Measurements from ENCODE around the gene NCAM2. TPM values are rescaled to one million over a fixed set of nuclear protein-coding genes. Genes with fewer than 3 reads are reported as not detected.

The NCAM2 gene
- total RNA-seq, 1 experiment from 2014 or later = not detected

DNA sequence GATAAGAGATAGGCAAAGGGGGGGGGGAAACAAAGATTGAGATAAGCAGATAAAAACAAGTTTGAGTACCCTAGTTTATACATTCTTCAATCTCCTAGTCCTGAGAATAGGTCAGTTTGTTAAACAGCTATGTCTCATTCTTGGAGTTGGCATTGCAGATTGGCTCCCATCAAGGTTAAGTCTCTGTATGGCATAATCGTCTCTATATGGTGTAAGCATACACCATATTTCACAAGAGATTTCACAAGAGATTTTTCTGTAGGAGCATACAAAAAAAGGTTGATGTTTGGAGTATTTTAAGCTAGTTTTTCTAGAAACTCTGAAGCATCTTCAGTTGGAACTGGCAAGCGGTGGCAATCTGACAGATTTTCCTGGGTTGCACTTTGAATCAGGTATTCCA, 35.8 kb downstream of the NCAM2 start:
- Histone ChIP-seq H3K4me2 (ENCODE audit: low read length) (no peak overlapping the region), H3K27me3 (ENCODE audit: insufficient read depth, low read length) (no peaks in the 10 kb centered on the region), H3K79me2 (ENCODE audit: insufficient read depth, low read length) (no peaks in the 10 kb centered on the region), H2AFZ (ENCODE audit: low read depth, low read length, poor library complexity, severe bottlenecking) (no peak overlapping the region), H3K27ac (ENCODE audit: low read depth, low read length) (no peak overlapping the region), H3K4me3 (replicated peaks in 1 of 2; ENCODE audit: low read depth in 1 of 2, low read length in 2 of 2) (no peak overlapping the region), H3K9me2 (ENCODE audit: insufficient read depth) (no peaks in the 10 kb centered on the region), H3K9me3 (ENCODE audit: control insufficient read depth in 1 of 2, insufficient read depth in 1 of 2, low read depth in 1 of 2, low read length in 2 of 2) (peaks cover 17 to 30% of the 10 kb centered on the region in 2 experiments; a peak in 2 of 4 replicates), H3K36me3 (ENCODE audit: control insufficient read depth in 1 of 2, insufficient read depth in 2 of 2, low read length in 2 of 2) (no peaks in the 10 kb centered on the region), H3K9ac (ENCODE audit: low read length) (no peak overlapping the region), H4K20me1 (ENCODE audit: insufficient read depth) (no peaks in the 10 kb centered on the region), H3K4me1 (ENCODE audit: control insufficient read depth in 1 of 2, insufficient read depth in 2 of 2, low read length in 2 of 2) (no peaks in the 10 kb centered on the region)
- BruUV-seq (replicated peaks) = no TSS peak
- no peak for DNase-seq (ENCODE audit: low read depth, low spot score)
- POLR2A ChIA-PET = no interaction called here
- TF ChIP-seq EZH2phosphoT487 (IDR thresholded peaks at IDR 0.05; ENCODE audit: borderline replicate concordance) = no peak
- intact Hi-C loops (cut with micrococcal nuclease) = no loop called here
- RAD21 ChIA-PET (ENCODE audit: low non-redundant PET in 1 of 2, low total read pairs in 2 of 2, uncharacterized antibody in 2 of 2, unreplicated experiment in 2 of 2) = no interaction called here
- CTCF ChIA-PET = no interaction called here
- no peak for ATAC-seq

DNA sequence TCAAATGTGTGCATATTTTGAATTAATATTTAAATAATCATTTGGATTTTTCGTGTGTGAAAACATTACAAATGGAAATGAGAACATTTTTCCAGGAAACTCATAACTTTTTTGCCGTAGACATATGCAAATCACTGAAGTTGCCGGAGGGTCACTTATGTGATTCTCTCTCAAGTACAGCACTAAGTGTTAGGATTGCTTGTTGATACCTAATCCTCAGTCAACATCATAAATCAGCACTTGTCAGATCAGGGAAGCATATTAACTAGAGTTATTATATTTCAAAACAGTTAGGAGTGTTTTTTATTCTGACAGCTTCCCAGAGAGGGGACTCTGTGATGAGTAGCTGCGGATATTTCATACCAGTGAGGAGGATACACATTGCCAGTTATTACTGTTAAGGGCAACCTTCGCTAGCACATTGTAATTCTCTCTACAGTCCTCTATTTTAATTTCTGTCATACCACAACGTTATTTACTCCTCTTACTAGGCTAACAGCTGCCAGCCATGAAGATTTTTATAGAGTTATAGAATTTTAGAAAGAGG, 41.5 kb downstream of the NCAM2 start:
- ChIA-PET RAD21 (ENCODE audit: low non-redundant PET in 1 of 2, low total read pairs in 2 of 2, uncharacterized antibody in 2 of 2, unreplicated experiment in 2 of 2) (no interaction called here), CTCF (no interaction called here)
- intact Hi-C loops (cut with micrococcal nuclease) = no loop called here

More for the DNA sequence above, 41.5 kb downstream of the NCAM2 start:
- Histone ChIP-seq H3K9me2 (ENCODE audit: insufficient read depth) (no peaks in the 10 kb centered on the region), H3K4me2 (ENCODE audit: low read length) (no peak overlapping the region), H3K79me2 (ENCODE audit: insufficient read depth, low read length) (no peaks in the 10 kb centered on the region), H3K27me3 (ENCODE audit: insufficient read depth, low read length) (no peaks in the 10 kb centered on the region), H3K4me3 (replicated peaks in 1 of 2; ENCODE audit: low read depth in 1 of 2, low read length in 2 of 2) (no peak overlapping the region), H4K20me1 (ENCODE audit: insufficient read depth) (no peaks in the 10 kb centered on the region), H3K27ac (ENCODE audit: low read depth, low read length) (no peak overlapping the region), H2AFZ (ENCODE audit: low read depth, low read length, poor library complexity, severe bottlenecking) (no peak overlapping the region), H3K36me3 (ENCODE audit: control insufficient read depth in 1 of 2, insufficient read depth in 2 of 2, low read length in 2 of 2) (no peaks in the 10 kb centered on the region), H3K9ac (ENCODE audit: low read length) (no peak overlapping the region), H3K9me3 (ENCODE audit: control insufficient read depth in 1 of 2, insufficient read depth in 1 of 2, low read depth in 1 of 2, low read length in 2 of 2) (peaks cover 21 to 28% of the 10 kb centered on the region in 2 experiments; a peak in 3 of 4 replicates), H3K4me1 (ENCODE audit: control insufficient read depth in 1 of 2, insufficient read depth in 2 of 2, low read length in 2 of 2) (no peaks in the 10 kb centered on the region)
- no peak for TF ChIP-seq YY1 (IDR thresholded peaks at IDR 0.05; ENCODE audit: extremely low read depth, insufficient replicate concordance, low read depth, low read length)
- TF ChIP-seq POLR2AphosphoS5 (IDR thresholded peaks at IDR 0.05; ENCODE audit: low read depth, low read length) = no peak
- TF ChIP-seq ZNF274 (IDR thresholded peaks at IDR 0.05; ENCODE audit: low read depth, low read length) = no peak
- no peak for TF ChIP-seq JUND (IDR thresholded peaks at IDR 0.05)
- TF ChIP-seq EZH2phosphoT487 (IDR thresholded peaks at IDR 0.05; ENCODE audit: borderline replicate concordance) = no peak
- TF ChIP-seq TCF7L2 (IDR thresholded peaks at IDR 0.05; ENCODE audit: borderline replicate concordance, extremely low read depth, insufficient read depth, insufficient read length) = no peak
- ATAC-seq (no peak), DNase-seq (ENCODE audit: low read depth, low spot score) (no peak)
- no TSS peak for BruUV-seq (replicated peaks)
- POLR2A ChIA-PET = no interaction called here

All from HCT116 (cell line).